ENCODE data around the gene HAP1. TPM values are rescaled to one million over a fixed set of nuclear protein-coding genes. Genes with fewer than 3 reads are reported as not detected.
"Not testable (repeated sequence)": the region's sequence is repeated elsewhere in the genome, so short reads cannot be mapped to it uniquely, and the experiment has no call there.

The HAP1 gene, protein sequence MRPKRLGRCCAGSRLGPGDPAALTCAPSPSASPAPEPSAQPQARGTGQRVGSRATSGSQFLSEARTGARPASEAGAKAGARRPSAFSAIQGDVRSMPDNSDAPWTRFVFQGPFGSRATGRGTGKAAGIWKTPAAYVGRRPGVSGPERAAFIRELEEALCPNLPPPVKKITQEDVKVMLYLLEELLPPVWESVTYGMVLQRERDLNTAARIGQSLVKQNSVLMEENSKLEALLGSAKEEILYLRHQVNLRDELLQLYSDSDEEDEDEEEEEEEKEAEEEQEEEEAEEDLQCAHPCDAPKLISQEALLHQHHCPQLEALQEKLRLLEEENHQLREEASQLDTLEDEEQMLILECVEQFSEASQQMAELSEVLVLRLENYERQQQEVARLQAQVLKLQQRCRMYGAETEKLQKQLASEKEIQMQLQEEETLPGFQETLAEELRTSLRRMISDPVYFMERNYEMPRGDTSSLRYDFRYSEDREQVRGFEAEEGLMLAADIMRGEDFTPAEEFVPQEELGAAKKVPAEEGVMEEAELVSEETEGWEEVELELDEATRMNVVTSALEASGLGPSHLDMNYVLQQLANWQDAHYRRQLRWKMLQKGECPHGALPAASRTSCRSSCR
- 0.69 and 0.94 TPM in 2 replicates for total RNA-seq (2014; rRNA removed; shearing (Covaris generic))
- 1.7 and 1.8 TPM in 2 replicates for polyA plus RNA-seq (2014; cell fraction: nucleus; rRNA removed)

DNA sequence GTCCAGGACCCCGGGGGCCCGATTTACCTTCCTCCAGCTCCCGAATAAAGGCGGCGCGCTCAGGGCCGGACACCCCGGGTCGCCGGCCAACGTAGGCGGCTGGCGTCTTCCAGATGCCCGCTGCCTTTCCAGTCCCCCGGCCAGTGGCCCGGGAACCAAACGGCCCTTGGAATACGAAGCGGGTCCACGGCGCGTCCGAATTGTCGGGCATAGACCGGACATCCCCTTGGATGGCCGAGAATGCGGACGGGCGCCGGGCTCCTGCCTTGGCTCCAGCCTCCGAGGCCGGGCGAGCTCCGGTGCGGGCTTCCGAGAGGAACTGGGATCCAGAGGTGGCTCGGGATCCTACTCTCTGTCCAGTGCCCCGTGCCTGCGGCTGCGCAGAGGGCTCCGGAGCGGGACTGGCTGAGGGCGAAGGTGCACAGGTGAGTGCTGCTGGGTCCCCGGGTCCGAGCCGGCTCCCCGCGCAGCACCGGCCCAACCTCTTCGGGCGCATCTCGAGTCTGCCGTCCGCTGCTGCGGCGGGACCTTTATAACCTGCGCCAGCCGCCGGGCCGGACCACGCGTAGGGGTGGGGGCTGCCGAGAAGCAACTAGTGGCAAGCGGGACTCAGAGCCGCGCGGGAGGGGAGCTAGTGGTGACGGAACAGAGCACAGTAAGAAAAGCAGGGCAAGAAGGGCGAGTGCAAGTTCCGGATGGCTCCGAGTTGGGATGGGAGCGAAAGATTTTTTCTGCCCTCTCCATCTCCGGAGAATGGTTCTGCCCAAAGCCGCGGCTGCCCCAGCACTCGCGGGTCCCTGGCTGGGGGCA is at the start of gene HAP1:
TSS of gene HAP1 (minus strand) at position 505 of the 810 bp plus-strand sequence. CDS start at position 496, 9 bp downstream.
- DNase-seq (ENCODE audit: extremely low read depth, low read depth): peak; percentile 41

DNA sequence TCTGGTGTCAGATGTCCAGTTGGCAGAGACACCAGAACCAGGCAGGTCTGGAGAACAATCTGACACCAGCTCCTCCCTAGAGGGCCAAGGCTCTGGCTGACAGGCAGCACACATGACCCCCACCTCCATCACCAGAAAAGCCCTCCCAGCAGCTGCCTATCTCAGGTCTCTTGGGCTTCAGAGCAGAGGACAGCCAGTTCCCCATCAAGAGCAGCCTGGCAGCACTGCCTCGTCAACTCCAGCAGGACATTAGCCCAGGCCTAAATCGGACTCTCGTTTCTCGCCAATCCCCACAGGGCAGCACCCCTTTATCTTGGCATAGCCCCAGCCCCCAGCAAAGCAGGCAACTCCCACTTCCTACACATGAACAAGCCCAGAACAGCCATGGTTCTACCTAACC is 47.7 kb upstream of the HAP1 start:
- DNase-seq (ENCODE audit: extremely low read depth, low read depth): no peak

DNA sequence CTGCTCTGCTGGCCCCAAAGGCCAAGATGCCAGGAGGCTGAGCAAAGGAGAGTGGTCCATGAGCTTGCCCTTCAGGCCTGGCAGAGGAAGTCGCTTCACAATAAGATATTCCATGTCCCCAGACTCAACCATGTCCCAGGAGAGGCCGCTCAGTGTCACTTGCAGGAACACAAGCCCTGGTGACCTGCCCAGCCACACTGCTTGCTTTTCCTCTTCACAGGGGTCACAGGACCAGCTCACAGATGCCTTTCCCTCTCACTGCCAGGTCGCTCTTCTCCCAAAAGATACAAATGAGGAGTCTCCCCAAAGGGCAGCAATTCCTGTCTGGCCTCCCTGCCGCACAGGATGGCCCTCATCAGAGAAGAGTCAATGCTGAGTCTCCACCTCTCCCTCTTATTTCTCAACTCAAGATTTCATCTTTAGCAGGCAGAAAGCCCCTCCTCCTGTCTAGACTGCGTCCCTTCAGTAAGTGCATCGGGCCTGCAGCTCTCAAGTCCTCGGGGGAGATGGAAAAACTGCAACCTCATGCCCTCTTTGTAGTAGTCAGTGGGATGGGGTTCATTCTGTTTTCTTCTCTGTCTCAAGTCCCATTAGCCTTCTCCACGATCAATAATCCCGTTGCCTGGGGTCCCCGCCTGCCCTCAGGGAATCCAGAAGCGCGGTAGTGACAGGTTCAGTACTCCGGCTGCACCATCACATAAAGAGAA is 47.1 kb upstream of the HAP1 start:
- DNase-seq (ENCODE audit: extremely low read depth, low read depth): no peak

DNA sequence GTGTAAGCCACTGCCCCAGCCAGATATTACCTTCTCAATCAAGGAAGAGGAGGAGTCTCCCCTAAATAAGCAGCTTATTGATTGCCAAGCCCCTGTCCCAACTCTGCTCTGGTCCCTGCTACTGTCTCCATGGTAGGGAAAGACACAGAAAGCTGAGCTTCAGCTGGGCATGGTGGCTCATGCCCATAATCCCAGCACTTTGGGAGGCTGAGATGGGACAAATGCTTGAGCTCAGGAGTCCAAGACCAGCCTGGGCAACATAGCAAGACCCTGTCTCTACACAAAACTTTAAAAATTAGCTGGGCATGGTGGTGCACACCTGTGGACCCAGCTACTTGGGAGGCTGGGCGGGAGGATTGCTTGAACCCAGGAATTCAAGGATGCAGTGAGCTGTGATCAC is 45.5 kb upstream of the HAP1 start:
- no peak for DNase-seq (ENCODE audit: extremely low read depth, low read depth)

DNA sequence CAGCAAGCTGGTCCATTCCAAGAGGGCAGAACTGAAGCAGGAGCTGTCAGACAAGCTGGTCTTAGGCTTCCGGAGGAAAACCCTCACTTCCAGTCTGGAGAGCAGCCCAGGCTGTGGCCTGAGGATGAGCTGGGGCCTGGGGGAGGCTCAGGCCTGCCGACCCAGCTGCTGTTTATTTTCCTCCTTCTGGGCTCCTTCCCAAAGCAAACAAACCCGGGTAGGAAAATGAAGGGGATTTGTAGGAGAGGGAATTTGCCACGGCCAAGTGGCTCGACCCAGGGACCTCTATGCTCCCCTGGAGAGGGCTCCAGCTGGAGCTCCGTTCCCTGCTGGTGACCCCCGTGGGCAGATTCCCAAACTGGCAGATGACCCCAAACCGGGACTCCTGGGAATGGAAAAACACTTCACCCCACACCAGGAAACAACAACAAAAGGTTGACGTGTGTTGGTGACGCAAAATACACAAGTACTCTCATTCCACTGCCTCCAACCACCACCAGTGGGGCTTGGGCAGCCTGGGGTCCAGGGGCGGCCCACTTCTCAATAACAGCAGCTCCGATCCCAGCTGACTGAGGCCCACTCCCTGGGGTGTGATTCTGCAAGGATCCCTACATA is 43.2 kb upstream of the HAP1 start:
- DNase-seq (ENCODE audit: extremely low read depth, low read depth): peak; percentile 86

DNA sequence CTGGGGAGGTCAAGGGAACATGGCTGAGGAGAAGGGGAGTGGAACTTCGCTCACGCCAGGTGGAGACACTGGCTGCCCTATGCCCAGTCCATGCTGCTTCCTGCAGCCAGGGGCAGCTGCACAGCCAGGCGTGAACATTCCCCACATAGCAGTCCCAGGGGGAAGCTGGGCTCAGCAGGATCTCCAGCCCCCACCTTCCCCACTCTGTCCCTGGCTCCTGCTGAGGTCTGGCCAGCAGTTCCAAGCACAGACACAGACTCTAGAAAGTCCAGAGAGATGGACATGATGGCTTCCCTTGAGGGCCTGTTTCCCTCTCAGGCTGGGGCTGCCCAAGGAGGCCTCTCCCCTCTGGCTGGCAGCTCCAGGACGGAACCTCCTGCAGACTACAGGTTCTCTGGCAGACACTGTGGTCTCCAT is 42.7 kb upstream of the HAP1 start:
- peak; percentile 68 for DNase-seq (ENCODE audit: extremely low read depth, low read depth)

DNA sequence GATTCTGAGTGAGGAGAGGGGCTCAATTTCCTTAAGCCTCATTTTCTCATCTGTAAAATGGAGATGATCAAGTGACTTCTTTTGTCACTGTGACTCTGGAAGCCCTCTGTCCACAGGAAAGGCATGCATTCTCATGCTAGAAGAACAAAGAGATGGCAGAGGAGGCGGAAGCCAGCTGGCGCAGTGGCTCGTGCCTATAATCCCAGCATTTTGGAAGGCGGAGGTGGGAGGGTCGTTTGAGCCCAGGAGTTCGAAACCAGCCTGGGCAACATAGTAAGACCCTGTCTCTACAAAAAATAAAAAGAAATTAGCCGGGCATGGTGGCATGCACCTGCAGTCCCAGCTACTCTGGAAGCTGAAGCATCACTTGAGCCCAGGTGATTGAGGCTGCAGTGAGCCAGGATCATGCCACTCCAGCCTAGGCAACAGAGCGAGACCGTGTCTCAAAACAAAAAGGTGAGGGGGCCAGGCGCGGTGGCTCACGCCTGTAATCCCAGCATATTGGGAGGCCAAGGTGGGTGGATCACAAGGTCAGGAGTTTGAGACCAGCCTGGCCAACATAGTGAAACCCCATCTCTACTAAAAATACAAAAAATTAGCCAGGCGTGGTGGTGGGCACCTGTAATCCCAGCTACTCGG is 41.9 kb upstream of the HAP1 start:
- DNase-seq (ENCODE audit: extremely low read depth, low read depth): not testable (repeated sequence)

DNA sequence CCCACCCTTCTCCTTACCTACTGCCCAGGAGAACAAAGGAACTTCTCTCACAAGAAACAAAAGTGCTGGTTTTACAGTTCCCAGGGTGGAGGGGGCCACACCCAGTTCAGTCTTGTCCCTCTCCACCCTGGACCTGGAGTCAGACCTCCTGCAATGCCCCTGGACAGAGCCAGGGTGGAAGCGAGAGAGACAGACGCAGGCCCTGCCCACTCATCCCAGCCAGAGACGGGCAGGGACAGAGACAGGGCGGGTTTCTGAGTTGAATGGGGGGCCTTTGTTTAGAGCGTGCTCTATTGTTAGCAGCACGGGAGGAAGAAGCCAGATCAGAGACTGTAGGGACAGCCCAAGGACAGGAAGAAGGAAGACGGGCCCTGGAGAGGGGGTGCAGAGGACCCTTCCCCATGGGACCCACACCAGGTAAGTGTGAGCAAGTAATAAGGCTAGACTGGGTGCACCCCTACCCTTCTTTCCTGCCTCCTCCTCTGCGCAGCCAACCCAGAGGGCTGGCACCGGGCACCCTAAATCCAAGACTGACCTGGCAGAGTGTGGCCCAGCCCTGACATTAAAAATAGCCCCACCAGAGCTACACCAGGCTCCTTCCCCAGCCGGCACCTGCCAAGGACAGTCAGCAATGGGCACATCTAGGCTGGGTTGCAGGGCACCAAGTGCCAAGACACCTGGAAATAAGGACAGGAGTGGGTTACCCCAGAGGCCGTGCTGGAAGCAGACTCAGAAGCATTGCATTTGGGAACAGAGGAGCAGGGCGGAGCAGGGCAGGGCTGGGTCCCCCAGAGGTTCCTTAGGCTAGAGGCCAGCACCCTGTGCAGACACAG is 41.2 kb upstream of the HAP1 start:
- no peak for DNase-seq (ENCODE audit: extremely low read depth, low read depth)

DNA sequence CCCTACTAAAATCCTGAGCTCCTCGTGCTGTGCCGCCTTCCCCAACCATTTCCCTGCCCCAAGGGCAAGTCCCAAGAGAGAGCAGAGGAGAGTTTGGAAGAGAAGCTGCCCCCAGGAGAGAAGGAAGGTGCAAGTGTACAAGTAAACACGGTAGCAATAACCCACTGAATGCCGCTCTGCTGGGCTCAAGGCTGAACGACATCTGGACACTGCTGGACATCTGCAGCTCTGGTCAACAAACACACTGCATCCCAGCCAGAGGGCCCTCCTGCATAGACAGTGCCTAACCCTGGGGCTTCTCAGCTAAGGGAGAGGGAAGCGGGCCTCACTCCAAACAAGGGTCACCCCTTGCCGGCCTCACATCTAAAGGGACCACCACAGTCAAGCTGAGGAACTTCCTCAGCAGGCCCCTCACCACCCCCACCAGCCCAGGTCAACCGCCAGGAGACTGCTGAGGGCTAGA is 39.3 kb upstream of the HAP1 start:
- no peak for DNase-seq (ENCODE audit: extremely low read depth, low read depth)

DNA sequence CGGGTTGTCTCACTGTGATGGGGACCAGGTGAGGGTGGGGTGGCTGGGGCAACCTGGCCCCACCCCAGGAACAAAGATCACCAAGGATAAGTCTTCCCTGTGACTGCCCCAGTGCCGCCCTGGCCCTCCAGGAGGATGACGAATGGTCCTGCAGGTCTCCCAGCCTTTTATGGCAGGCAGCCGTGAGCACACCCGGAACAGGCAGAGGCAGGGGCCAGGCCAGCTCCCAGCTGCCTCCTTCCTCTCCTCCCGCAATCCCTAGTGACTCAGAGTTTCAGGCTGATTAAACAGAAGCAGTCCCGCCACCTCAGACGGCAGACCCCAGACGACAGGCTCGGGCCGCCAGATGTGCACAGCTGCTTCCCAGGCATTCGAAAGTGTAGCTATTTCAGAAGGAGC is 38.7 kb upstream of the HAP1 start:
- DNase-seq (ENCODE audit: extremely low read depth, low read depth): no peak

DNA sequence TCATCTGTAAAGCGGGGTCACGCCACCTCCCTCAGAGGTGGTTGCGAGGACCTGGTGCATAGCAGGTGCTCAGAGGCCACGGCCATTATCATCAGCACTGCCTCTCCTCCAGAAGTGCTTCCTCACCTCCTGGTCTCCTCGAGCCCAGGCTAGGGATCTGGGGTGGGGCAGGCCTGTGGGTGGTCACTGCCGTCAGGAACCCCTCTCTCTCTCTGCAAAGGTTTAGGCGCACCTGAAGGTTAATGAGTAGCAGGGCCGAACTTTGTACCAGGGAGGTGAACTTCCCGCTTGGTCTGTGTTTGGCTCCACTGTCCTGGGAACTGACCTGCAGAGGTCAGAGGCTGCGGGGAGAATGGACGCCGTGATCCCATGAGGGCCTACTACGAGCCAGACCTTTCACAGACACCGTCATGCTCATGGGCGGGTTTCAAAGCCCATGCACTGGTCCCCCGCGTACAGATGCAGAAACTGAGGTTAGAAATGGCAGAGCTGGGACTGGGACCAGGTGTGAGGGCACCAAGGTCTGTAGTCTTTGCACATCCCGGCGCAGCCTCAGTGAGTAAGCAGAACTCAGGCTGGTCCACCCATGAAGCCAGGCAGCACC is 38.2 kb upstream of the HAP1 start:
- DNase-seq (ENCODE audit: extremely low read depth, low read depth): no peak

DNA sequence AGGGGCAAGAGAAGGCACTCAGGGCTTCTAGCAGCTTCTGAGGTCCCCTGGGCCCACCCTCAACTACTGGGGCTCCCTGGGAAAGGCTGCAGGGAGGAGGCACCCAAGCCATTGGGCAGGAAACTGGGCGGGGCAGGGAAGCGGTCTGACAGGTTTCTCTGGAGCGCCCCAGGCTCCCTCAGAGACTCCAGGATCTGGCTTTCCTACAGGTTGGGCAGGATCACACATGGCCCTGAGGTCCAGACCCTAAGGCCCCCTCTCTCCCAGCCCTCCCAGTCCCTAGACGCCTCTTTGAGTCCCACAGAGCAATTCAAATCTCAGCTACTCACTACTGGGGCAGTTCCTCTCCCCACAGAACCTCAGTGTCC is 37.8 kb upstream of the HAP1 start:
- DNase-seq (ENCODE audit: extremely low read depth, low read depth): no peak

DNA sequence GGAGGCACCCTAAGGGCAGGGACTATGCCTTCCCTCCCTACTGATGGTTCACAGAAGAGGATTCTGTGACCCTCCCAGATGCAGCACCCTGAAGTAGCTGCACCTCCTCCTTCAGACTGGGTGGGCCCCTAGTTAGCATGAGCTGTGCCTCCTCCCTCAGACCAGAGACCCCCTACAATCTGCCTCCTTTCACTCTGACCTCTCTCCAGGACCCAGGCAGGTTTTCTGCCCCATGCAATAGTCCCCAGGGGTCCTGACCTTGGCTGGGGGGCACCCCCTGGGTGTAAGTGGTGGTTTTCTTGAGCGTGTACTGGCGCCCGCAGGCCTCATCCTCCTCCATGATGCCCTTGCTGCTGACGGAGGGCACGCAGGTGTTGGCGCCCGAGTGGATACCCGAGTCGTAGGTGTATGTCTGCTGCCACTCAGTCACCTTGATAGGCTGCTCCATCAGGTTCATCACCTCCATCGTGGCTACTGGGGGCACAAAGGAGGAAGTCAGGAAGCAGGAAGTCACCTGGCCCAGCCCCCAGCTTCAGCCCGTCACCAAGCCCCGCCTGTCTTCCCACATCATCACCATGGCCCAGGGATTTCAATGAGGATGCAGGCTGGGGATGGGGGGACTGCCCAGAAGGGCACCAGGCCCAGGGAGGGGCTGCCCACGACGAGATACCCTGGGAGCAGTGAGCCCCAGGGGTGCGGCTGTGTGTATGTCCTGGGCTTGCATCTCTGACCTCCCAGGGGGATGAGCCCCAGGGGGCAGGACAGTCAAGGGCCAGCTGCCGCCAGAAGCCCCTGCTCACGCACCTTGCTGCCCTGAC is 37.2 kb upstream of the HAP1 start:
- no peak for DNase-seq (ENCODE audit: extremely low read depth, low read depth)

DNA sequence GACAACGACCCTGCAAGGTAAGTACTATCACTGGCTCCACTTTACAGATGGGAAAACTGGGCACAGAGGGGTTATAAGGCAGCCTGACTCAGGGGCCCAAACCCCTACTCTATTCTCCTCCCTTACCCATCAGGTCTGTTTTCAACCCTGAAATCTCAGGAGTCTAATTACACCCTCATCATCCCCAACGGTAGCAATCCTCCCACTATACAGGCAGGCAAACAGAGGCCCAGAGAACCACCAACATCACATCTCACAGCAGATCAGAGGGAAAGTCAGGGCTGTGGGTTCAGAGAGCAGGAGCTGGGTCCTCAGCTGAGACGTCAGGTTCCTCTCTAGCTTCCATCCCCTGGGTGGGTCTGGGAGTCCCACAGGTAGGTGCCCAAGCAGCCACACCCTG is 35.5 kb upstream of the HAP1 start:
- no peak for DNase-seq (ENCODE audit: extremely low read depth, low read depth)

DNA sequence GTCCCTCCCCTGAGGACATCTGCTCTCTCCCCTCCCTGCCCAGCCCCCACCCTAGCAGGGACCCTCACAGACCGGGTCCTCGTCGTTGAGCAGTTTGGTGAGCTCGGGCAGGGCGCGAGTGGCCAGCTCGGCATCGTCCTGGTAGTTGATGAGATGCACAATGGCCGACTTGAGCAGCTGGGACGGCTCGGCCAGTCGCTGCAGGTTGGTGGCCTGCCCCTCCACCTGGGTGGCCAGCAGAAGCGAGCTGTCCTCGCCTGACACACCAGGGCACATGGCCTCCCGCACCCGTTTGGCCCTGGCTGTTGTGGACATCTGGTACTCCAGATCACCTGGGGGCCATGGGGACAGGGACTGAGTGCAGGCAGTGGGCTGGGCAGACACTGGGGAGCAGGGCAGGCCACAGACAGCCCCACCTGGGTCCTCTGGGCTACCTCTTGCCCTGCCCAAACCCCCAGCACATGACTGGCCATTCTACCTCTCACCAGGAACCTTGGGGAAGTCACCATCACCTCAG is 35.0 kb upstream of the HAP1 start:
- no peak for DNase-seq (ENCODE audit: extremely low read depth, low read depth)

DNA sequence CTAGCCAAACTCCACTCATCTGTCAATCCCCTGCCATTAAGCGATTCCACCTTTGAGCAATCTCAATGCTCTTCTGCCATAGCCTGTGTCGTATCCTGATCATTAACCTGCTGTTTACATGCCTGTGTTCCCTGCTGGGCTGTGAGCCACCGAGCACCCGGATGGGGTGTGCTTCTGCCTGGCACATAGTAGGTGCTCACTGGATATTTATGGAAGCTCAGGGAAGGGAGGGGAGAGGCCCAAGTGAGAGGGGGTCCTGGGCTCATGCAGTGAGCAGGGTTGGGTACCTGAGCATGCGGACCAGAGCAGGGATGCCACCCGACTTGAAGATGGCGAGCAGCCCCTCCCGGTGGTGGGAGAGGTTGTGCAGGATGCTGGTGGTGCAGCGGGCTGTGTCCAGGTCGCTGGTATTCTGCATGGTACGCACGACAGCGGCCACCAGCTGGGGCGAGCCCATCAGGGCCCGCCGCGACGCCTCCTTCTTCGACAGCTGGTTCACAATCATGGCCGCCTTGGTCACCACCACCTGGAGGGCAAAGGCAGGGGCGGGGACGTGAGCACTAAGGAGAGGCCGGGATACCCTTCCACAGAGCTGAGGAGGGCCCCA is 34.3 kb upstream of the HAP1 start:
- no peak for DNase-seq (ENCODE audit: extremely low read depth, low read depth)

Data from NCI-H460 (cell line).